ENCODE measurements around the gene TMEM259. TPM values are rescaled to one million over a fixed set of nuclear protein-coding genes. Genes with fewer than 3 reads are reported as not detected.

The TMEM259 gene
- total RNA-seq, 4 donors from 2014 or later, result 226 to 676 (median 303) TPM

GRCh38 chr19:1004803-1005664 is 15.9 kb downstream of the TMEM259 start:
- intact Hi-C loops (cut with DNase I; ENCODE audit: low total_unique reads), result no loop called here
- DNase-seq, result no peak
- in situ Hi-C loops (cut with MboI; ENCODE audit: low pct_ligation_motif_present in 1 of 4, low pct_unique_long_range_greater_than_20kb in 1 of 4, low sequenced_read_pairs in 3 of 4), result no loop called here
- Histone ChIP-seq H3K4me1 (peaks cover 0 to 15% (median 7%) of the 10 kb centered on the region in 4 donors), H3K27me3 (peaks cover 34% of the 10 kb centered on the region), H3K4me3 (no peak overlapping the region), H3K36me3 (no peaks in the 10 kb centered on the region), H3K9me3 (no peaks in the 10 kb centered on the region), H3K27ac (no peak overlapping the region)
- WGBS, 2 donors (ENCODE audit: low coverage in 1 of 2), result 87% methylated on average over 70 of the region's 70 CpGs; no CpG with 5 or more reads in 1 of the 2 donors
- no peak for TF ChIP-seq POLR2A (IDR thresholded peaks at IDR 0.05)
- no peak for TF ChIP-seq EP300 (IDR thresholded peaks at IDR 0.05; ENCODE audit: low read depth)
- no peak for TF ChIP-seq CTCF (IDR thresholded peaks at IDR 0.05)
- no peak for TF ChIP-seq POLR2AphosphoS5 (IDR thresholded peaks at IDR 0.05)

GRCh38 chr19:1004204-1004802 is 16.6 kb downstream of the TMEM259 start:
- TF ChIP-seq POLR2A (IDR thresholded peaks at IDR 0.05) (no peak), EP300 (IDR thresholded peaks at IDR 0.05; ENCODE audit: low read depth) (no peak), POLR2AphosphoS5 (IDR thresholded peaks at IDR 0.05) (no peak), CTCF (IDR thresholded peaks at IDR 0.05) (no peak)
- peaks cover 41% of the 10 kb centered on the region for H3K27me3 ChIP-seq
- no peak overlapping the region for H3K27ac ChIP-seq
- no peaks in the 10 kb centered on the region for H3K36me3 ChIP-seq
- peaks cover 0 to 15% (median 7%) of the 10 kb centered on the region in 4 donors for H3K4me1 ChIP-seq
- no peak overlapping the region for H3K4me3 ChIP-seq
- no peak for DNase-seq
- no peaks in the 10 kb centered on the region for H3K9me3 ChIP-seq
- intact Hi-C loops (cut with DNase I; ENCODE audit: low total_unique reads), result no loop called here
- WGBS, 2 donors (ENCODE audit: low coverage in 1 of 2), result 70% methylated on average over 29 of the region's 32 CpGs; no CpG with 5 or more reads in 1 of the 2 donors
- in situ Hi-C loops (cut with MboI; ENCODE audit: low pct_ligation_motif_present in 1 of 4, low pct_unique_long_range_greater_than_20kb in 1 of 4, low sequenced_read_pairs in 3 of 4), result no loop called here

- Histone ChIP-seq H3K27me3 (peaks cover 51% of the 10 kb centered on the region), H3K4me1 (peaks cover 0 to 15% (median 7%) of the 10 kb centered on the region in 4 donors), H3K9me3 (no peaks in the 10 kb centered on the region), H3K36me3 (no peaks in the 10 kb centered on the region), H3K4me3 (no peak overlapping the region), H3K27ac (no peak overlapping the region)
- DNase-seq, result no peak
- 83 to 86% methylated on average over 7 to 11 of the region's 37 CpGs for WGBS, 2 donors (ENCODE audit: low coverage in 1 of 2)
- intact Hi-C loops (cut with DNase I; ENCODE audit: low total_unique reads), result no loop called here
- TF ChIP-seq POLR2A (IDR thresholded peaks at IDR 0.05) (no peak), CTCF (IDR thresholded peaks at IDR 0.05) (no peak), POLR2AphosphoS5 (IDR thresholded peaks at IDR 0.05) (no peak), EP300 (IDR thresholded peaks at IDR 0.05; ENCODE audit: low read depth) (no peak)
- in situ Hi-C loops (cut with MboI; ENCODE audit: low pct_ligation_motif_present in 1 of 4, low pct_unique_long_range_greater_than_20kb in 1 of 4, low sequenced_read_pairs in 3 of 4), result no loop called here
Measured at GRCh38 chr19:1003283-1003682, 17.6 kb downstream of the TMEM259 start.

GRCh38 chr19:1002600-1002999 is 18.3 kb downstream of the TMEM259 start:
- Histone ChIP-seq H3K4me3 (no peak overlapping the region), H3K9me3 (no peaks in the 10 kb centered on the region), H3K27me3 (peaks cover 58% of the 10 kb centered on the region), H3K4me1 (peaks cover 0 to 15% (median 7%) of the 10 kb centered on the region in 4 donors), H3K27ac (no peak overlapping the region), H3K36me3 (no peaks in the 10 kb centered on the region)
- no peak for DNase-seq
- in situ Hi-C loops (cut with MboI; ENCODE audit: low pct_ligation_motif_present in 1 of 4, low pct_unique_long_range_greater_than_20kb in 1 of 4, low sequenced_read_pairs in 3 of 4) (no loop called here), intact Hi-C loops (cut with DNase I; ENCODE audit: low total_unique reads) (no loop called here)
- WGBS, 2 donors (ENCODE audit: low coverage in 1 of 2), result 59 to 60% methylated on average over 1 to 4 of the region's 4 CpGs
- no peak for TF ChIP-seq CTCF (IDR thresholded peaks at IDR 0.05)
- TF ChIP-seq POLR2A (IDR thresholded peaks at IDR 0.05), result no peak
- no peak for TF ChIP-seq POLR2AphosphoS5 (IDR thresholded peaks at IDR 0.05)
- TF ChIP-seq EP300 (IDR thresholded peaks at IDR 0.05; ENCODE audit: low read depth), result no peak
